Measurements from ENCODE around the gene WHAMM.
"Not testable (repeated sequence)": the region's sequence is repeated elsewhere in the genome, so short reads cannot be mapped to it uniquely, and the experiment has no call there.

WHAMM gene

DNA sequence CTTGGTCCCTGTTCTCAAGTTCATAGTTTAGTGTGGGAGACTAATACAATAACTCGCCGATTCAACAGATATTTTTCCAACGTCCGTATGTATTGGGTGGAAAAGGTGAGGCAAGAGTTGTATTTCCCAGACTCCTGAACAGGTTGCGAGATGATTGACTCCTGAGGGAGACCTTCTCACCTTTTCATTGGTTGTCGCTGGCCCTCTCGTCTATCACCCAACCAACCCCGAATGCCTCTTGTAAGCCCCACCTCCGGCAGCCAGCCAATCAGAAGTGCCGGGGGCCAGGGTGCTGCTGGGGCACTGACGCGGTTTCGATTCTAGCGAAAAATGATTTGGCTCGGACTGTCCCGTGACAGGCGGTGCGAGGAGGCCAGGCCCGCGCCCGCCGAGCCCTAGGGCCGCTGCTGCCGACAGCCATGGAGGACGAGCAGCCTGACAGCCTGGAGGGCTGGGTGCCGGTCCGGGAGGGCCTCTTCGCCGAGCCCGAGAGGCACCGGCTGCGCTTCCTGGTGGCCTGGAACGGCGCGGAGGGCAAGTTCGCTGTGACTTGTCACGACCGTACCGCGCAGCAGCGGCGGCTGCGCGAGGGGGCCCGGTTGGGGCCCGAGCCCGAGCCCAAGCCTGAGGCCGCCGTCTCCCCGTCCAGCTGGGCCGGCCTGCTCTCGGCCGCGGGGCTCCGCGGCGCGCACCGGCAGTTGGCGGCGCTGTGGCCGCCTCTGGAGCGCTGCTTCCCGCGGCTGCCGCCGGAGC is at the start of gene WHAMM:
WHAMM (plus strand) TSS at position 321 of the 753 bp plus-strand sequence; CDS start at position 420, 99 bp downstream.
- DNase-seq (ENCODE audit: low spot score), result peak; percentile 98

DNA sequence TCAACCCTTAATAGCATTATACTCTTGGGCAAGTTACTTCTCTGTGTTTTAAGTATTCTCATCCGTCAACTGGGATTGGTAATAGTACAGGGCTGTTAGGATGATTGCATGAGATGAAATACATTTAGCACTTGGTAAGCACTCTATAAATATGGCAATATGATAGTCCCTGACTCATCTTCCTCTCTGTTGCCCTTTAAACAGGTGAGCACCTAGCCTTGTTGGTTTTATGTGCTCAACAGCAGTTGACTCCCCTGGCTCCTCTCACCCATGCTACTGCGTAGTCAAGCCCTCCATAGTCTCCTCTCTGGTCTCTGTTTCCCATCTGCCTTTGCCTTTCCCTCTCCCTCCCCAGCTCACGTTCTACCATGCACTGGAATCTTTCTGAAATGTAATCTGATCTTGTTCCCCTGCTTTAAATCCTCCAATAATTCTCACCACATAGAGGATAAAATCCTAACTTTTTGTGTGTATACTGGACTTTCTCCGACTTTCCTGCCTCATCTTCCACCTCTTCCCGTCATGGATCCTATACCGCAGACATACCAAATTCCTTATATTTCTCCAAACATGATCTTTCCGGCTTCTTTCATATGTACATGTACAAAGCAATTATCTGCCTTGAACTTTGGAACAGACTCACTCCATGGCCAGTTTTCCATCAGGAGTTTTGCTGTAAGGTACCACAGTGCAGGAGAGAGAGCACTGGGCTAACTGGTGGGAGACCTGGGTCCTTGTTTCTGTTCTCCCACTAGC is 45.9 kb upstream of the WHAMM start:
- DNase-seq (ENCODE audit: low spot score), result peak; percentile 30

DNA sequence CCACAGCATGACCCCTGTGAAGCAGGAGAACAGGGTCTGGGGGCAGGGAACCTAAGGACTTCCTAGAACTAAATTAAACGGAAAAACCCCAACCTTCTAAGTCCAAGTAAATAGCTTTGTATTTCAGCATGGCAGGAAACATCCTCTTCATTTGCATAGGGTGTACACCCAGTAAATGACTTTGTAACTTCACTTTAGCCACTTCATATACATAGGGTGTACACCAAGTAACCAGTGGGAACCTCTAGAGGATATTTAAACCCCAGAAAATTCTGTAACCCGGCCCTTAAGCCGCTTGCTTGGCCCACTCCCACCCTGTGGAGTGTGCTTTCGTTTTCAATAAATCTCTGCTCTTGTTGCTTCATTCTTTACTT is 45.3 kb upstream of the WHAMM start:
- DNase-seq (ENCODE audit: low spot score), result no peak

DNA sequence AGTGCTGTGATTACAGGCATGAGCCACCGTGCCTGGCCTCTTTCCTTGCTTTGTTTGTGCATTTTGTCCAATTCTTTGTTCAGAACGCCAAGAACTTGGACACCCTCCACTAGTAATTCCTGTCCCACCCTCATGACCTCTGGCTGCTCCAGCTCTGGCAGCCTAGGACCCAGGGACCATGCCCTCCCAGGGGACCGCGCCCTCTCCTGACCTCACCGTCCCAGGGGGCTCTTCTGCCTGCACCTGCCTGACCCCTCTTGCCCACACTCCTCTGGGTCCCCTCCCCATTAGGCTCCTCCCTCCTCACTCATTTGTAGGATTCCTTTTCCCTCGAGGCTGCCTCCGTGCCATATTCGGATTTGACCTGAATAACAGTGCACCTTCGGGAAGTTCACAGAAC is 44.7 kb upstream of the WHAMM start:
- DNase-seq (ENCODE audit: low spot score), result no peak

DNA sequence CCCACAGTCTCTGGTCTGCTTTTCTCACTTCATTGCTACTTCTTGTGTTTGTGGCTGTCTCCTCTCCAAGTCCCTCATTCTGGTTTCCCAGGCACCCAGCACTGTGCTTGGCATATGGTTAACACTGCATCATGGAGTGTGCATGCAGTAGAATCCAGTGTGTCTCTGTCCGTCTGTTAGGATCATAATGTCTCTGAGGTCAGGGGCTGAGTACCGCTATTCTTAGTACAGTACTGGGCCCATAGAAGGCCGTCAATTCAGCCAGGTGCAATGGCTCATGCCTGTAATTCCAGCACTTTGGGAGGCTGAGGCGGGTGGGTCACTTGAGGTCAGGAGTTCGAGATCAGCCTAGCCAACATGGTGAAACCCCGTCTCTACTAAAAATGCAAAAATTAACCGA is 43.2 kb upstream of the WHAMM start:
- not testable (repeated sequence) for DNase-seq (ENCODE audit: low spot score)

DNA sequence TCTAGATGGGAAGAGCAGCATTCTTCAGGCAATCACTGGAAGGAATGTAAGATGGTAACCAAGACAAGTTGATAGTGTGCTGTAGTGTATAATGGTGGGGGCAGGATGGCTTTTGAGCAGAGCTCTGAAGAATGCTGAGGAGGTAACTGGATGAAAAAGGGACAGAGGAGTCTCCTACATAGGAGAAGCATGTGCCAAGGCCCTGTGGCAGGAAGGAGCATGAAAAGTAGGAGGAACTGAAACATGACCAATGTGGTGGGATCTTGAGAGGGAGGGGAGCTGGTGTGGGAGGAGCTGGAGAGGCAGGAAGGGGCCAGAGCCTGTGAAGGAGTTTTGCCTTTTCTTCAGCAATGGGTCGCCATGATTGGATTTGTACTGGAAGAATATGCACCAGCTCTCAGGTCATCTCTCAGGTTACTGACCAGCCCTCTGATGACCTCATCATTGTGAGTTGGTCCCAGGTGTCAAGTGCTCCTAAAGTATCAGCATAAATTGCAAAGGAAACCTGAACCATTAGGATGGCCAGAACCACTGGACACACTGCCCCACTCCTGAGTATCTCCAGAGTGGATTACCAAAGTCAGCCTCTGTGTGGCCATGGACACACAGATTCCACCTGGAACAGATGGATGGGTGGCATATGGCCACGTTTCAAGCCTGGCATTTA is 42.1 kb upstream of the WHAMM start:
- no peak for DNase-seq (ENCODE audit: low spot score)

GRCh38 chr15:82768414-82769054 is 40.9 kb upstream of the WHAMM start:
- no peak for DNase-seq (ENCODE audit: low spot score)

GRCh38 chr15:82771789-82772607 is 37.4 kb upstream of the WHAMM start:
- no peak for DNase-seq (ENCODE audit: low spot score)

- no peak for DNase-seq (ENCODE audit: low spot score)
Measured at GRCh38 chr15:82774496-82774895, 34.9 kb upstream of the WHAMM start.

DNA sequence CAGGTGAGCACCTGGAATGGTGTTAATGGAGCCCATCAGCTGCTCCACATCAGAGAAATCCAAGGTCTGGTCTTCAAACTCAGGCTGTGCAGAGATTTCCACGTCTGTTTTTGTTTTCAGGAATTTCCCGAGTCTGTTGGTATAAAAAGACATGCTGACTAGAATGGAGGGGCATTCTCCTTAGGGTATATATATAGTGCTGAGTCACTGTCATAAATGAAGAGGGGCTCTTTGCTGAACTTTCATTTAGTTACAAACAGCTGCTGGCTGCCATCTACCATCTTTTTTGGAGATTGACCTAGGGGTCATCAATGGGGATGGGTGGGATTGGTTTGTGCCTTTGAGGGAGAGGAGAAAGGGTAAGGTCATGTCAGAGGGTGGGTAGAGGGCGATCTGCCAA is 30.7 kb upstream of the WHAMM start:
- DNase-seq (ENCODE audit: low spot score), result no peak

DNA sequence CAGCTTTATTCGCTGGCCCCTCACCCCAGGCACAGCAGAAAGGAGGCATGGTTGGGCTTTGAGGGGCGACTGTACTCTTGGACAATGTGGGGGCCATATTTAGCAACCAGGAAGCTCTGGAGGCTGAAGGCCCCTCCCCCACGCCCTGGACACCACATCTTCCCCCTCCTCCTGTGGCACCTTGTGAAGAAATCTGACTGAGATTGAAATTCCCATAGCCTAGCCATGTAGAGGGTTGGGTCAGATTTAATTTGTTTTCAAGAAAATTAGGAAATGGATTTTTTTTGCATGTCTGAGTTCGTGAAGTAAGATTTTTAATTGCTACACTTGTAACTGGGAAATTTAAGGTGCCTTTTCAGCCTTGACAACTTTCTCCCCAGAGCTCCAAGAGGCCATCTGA is 28.1 kb upstream of the WHAMM start:
- DNase-seq (ENCODE audit: low spot score), result no peak

- DNase-seq (ENCODE audit: low spot score), result no peak
Measured at GRCh38 chr15:82788496-82788895, 20.9 kb upstream of the WHAMM start.

GRCh38 chr15:82789491-82789890 is 19.9 kb upstream of the WHAMM start:
- no peak for DNase-seq (ENCODE audit: low spot score)

DNA sequence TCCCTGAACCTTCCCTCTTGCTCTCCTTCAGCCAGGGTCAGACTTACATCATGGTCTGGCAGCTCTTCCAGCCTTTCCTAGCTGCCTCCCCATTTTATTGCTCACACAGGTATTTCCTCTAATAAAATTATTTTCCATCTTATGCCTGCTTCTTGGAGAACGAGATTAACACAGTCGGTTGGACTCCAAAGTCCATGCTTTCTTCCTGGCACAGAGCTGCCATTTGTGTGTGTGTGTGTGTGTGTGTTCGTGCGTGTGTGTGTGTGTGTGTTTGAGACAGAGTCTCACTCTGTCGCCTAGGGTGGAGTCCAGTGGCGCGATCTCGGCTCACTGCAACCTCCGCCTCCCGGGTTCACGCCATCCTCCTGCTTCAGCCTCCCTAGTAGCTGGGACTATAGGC is 19.1 kb upstream of the WHAMM start:
- no peak for DNase-seq (ENCODE audit: low spot score)

DNA sequence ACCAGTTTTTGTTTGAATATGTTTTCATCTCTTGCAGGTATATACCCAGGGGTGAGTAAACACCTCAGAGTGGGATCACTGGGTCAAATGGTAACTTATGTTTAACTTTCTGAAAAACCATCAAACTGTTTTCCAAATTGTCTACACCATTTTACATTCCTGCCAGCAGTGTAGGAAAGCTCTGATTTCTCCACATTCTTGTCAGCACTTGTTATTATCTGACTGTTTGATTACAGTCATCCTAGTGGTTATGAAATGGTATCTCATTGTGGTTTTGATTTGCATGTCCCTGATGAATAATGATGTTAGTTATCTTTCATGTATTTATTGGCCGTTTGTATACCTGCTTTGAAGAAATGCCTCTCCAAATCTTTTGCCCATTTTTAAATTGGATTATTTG is 17.4 kb upstream of the WHAMM start:
- no peak for DNase-seq (ENCODE audit: low spot score)

DNA sequence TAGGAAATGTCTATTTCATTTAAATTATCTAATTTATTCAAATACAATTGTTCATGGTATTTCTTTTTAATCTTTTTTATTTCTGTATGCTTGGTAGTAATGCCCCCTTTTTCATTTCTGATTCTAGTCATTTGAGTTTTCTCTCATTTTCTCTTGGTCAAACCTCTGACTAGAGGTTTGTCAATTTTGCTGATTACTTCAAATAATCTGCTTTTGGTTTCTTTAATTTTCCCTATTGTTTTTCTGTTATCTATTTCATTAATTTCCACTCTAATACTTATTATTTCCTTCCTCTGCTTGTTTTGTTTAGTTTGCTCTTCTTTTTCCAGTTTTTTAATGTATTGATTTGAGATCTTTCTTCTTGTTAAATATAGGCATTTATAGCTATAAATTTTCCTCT is 15.7 kb upstream of the WHAMM start:
- DNase-seq (ENCODE audit: low spot score), result no peak

- no peak for DNase-seq (ENCODE audit: low spot score)
Measured at GRCh38 chr15:82798104-82798503, 11.3 kb upstream of the WHAMM start.

- DNase-seq (ENCODE audit: low spot score), result no peak
Measured at GRCh38 chr15:82798531-82799166, 10.8 kb upstream of the WHAMM start.

- no peak for DNase-seq (ENCODE audit: low spot score)
Measured at GRCh38 chr15:82799183-82799841, 10.1 kb upstream of the WHAMM start.

DNA sequence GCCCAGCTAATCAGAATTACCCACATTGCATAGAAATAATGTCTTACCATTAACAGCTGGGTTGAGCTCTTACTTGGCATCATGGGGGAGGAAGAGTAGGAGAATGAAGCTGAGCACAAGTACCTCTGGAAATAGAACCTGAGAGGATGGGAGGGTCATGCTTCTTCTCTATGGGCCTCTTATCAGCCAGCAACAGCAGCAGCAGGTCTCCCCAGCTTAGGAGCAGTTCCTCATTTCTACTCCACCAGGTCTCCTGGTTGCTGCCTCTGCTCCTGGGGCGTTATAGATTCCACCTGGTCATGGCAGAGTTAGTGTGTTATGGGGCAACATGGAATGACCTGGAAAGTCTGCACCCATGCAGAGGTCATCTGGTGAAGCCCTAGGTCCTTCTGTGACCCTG is 6.9 kb upstream of the WHAMM start:
- no peak for DNase-seq (ENCODE audit: low spot score)

Measured in HuH-7 (cell line).